Measurements from ENCODE around the gene COL21A1.

COL21A1 gene

DNA sequence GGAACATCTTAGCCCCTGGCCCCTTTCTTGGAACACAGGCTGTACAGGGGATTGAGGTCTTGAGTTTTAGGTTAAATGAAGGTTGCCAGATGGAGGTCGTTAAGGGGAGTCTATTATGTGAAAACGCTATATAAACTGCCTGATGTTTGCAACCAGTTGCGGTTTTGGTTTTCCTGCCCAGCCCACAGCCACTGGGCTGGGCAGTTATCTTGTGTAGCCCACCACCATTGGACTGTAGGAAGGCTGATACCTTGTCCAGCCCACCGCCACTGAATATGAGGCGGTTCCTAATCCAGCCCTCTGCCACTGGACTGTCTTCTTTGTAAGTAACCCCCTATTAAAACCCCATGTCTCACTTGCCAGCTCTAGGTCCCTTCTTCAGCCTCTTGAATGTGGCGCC lies 42.3 kb upstream of the COL21A1 start:
- H2AFZ ChIP-seq (ENCODE audit: low read depth), result no peak overlapping the region
- H3K36me3 ChIP-seq (ENCODE audit: insufficient read depth), result no peaks in the 10 kb centered on the region
- H3K4me1 ChIP-seq (ENCODE audit: low read depth, poor library complexity, severe bottlenecking), result no peaks in the 10 kb centered on the region
- H3K4me3 ChIP-seq (IDR thresholded peaks at IDR 0.05; ENCODE audit: insufficient read depth, low read depth, low read length), result no peak overlapping the region
- no peaks in the 10 kb centered on the region for H3K79me2 ChIP-seq (ENCODE audit: insufficient read depth, low read depth)
- H3K27me3 ChIP-seq (ENCODE audit: insufficient read depth, low read depth), result no peaks in the 10 kb centered on the region
- H4K20me1 ChIP-seq (ENCODE audit: insufficient read depth), result no peaks in the 10 kb centered on the region
- no peak overlapping the region for H3K9ac ChIP-seq
- no peak overlapping the region for H3K4me2 ChIP-seq
- H3K27ac ChIP-seq, result no peak overlapping the region
- TF ChIP-seq, protein P1, sequence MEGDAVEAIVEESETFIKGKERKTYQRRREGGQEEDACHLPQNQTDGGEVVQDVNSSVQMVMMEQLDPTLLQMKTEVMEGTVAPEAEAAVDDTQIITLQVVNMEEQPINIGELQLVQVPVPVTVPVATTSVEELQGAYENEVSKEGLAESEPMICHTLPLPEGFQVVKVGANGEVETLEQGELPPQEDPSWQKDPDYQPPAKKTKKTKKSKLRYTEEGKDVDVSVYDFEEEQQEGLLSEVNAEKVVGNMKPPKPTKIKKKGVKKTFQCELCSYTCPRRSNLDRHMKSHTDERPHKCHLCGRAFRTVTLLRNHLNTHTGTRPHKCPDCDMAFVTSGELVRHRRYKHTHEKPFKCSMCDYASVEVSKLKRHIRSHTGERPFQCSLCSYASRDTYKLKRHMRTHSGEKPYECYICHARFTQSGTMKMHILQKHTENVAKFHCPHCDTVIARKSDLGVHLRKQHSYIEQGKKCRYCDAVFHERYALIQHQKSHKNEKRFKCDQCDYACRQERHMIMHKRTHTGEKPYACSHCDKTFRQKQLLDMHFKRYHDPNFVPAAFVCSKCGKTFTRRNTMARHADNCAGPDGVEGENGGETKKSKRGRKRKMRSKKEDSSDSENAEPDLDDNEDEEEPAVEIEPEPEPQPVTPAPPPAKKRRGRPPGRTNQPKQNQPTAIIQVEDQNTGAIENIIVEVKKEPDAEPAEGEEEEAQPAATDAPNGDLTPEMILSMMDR (conservative IDR thresholded peaks at IDR 0.05; ENCODE audit: low read depth, low read length), result no peak

DNA sequence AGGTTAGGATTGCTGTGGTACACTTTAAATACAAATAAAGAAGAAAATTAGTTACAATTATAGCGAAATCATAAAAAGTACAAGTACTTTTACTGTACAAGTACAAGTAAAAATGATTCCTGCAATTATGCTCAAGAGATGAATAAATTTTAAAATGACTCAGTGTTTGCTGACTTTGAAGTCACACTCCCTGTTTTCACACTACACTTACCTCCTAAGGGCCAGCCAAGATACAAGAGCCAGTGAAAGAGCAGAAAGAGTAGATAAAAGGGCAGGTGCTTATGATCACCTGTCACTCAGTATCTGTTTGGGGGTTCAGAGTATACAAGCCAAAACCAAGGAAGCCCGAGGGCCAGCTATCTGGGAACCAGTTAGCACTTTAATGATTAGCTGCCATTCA lies 41.0 kb upstream of the COL21A1 start:
- Histone ChIP-seq H3K36me3 (ENCODE audit: insufficient read depth) (no peaks in the 10 kb centered on the region), H3K9ac (no peak overlapping the region), H3K4me1 (ENCODE audit: low read depth, poor library complexity, severe bottlenecking) (no peaks in the 10 kb centered on the region), H3K4me2 (no peak overlapping the region), H3K27me3 (ENCODE audit: insufficient read depth, low read depth) (no peaks in the 10 kb centered on the region), H3K27ac (no peak overlapping the region), H4K20me1 (ENCODE audit: insufficient read depth) (no peaks in the 10 kb centered on the region), H2AFZ (ENCODE audit: low read depth) (no peak overlapping the region), H3K79me2 (ENCODE audit: insufficient read depth, low read depth) (no peaks in the 10 kb centered on the region), H3K4me3 (IDR thresholded peaks at IDR 0.05; ENCODE audit: insufficient read depth, low read depth, low read length) (no peak overlapping the region)
- TF ChIP-seq, protein P1 (conservative IDR thresholded peaks at IDR 0.05; ENCODE audit: low read depth, low read length), result no peak

- Histone ChIP-seq H4K20me1 (ENCODE audit: insufficient read depth) (no peaks in the 10 kb centered on the region), H3K36me3 (ENCODE audit: insufficient read depth) (no peaks in the 10 kb centered on the region), H3K27ac (no peak overlapping the region), H3K4me3 (IDR thresholded peaks at IDR 0.05; ENCODE audit: insufficient read depth, low read depth, low read length) (no peak overlapping the region), H3K4me2 (no peak overlapping the region), H3K79me2 (ENCODE audit: insufficient read depth, low read depth) (no peaks in the 10 kb centered on the region), H3K27me3 (ENCODE audit: insufficient read depth, low read depth) (no peaks in the 10 kb centered on the region), H2AFZ (ENCODE audit: low read depth) (no peak overlapping the region), H3K4me1 (ENCODE audit: low read depth, poor library complexity, severe bottlenecking) (no peaks in the 10 kb centered on the region), H3K9ac (no peak overlapping the region)
- TF ChIP-seq, protein P1 (conservative IDR thresholded peaks at IDR 0.05; ENCODE audit: low read depth, low read length), result no peak
Observed at GRCh38 chr6:56282391-56282790, 35.0 kb upstream of the COL21A1 start.

DNA sequence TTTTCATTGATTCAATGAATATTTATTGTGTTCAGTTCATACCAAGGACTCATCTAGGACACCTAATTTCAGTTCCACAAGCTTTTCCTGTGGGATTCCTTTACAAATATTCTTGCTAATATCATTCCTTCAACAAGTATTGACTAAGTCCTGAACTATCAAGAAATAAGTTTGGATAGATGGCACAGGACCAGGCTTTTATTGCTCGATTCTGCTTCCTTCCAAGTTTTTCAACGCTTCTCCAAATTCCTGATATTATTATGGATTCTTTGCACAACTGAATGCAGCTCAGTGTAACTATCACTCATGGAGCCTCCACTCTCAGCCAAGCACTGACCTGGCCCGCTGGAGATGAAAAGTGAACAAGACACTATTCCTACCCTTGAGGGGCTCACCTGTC lies 32.7 kb upstream of the COL21A1 start:
- Histone ChIP-seq H4K20me1 (ENCODE audit: insufficient read depth) (no peaks in the 10 kb centered on the region), H3K4me1 (ENCODE audit: low read depth, poor library complexity, severe bottlenecking) (no peaks in the 10 kb centered on the region), H3K27me3 (ENCODE audit: insufficient read depth, low read depth) (no peaks in the 10 kb centered on the region), H3K4me3 (IDR thresholded peaks at IDR 0.05; ENCODE audit: insufficient read depth, low read depth, low read length) (no peak overlapping the region), H3K27ac (no peak overlapping the region), H3K4me2 (no peak overlapping the region), H3K9ac (no peak overlapping the region), H3K36me3 (ENCODE audit: insufficient read depth) (no peaks in the 10 kb centered on the region), H3K79me2 (ENCODE audit: insufficient read depth, low read depth) (no peaks in the 10 kb centered on the region), H2AFZ (ENCODE audit: low read depth) (no peak overlapping the region)
- TF ChIP-seq, protein P1 (conservative IDR thresholded peaks at IDR 0.05; ENCODE audit: low read depth, low read length), result no peak

All from KMS-11 (cell line).